ENCODE data around the gene IGF2BP2.

DNA sequence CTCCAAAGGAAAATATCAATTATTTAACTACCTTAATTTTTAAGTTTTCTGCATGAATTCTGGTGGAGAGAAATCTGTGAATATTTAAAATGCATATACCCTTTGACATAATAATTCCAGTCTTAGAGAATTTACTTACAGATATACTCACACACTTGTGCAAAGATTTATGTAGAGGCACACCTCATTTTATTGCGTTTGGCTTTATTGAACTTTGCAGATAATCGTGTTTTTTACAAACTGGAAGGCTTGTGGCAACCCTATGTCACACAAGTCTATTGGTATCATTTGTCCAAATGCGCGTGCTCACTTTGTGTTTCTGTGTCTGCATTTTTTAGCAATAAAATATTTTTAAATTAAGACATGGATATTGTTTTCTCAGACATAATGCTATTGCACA, 157.3 kb downstream of the IGF2BP2 start:
- no peak for TF ChIP-seq POLR2A (IDR thresholded peaks at IDR 0.05)
- TF ChIP-seq, protein P1, sequence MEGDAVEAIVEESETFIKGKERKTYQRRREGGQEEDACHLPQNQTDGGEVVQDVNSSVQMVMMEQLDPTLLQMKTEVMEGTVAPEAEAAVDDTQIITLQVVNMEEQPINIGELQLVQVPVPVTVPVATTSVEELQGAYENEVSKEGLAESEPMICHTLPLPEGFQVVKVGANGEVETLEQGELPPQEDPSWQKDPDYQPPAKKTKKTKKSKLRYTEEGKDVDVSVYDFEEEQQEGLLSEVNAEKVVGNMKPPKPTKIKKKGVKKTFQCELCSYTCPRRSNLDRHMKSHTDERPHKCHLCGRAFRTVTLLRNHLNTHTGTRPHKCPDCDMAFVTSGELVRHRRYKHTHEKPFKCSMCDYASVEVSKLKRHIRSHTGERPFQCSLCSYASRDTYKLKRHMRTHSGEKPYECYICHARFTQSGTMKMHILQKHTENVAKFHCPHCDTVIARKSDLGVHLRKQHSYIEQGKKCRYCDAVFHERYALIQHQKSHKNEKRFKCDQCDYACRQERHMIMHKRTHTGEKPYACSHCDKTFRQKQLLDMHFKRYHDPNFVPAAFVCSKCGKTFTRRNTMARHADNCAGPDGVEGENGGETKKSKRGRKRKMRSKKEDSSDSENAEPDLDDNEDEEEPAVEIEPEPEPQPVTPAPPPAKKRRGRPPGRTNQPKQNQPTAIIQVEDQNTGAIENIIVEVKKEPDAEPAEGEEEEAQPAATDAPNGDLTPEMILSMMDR (IDR thresholded peaks at IDR 0.05): no peak

Measured in testis (tissue), 2 donors.